ENCODE measurements around the gene KCNA3.

Gene KCNA3

DNA sequence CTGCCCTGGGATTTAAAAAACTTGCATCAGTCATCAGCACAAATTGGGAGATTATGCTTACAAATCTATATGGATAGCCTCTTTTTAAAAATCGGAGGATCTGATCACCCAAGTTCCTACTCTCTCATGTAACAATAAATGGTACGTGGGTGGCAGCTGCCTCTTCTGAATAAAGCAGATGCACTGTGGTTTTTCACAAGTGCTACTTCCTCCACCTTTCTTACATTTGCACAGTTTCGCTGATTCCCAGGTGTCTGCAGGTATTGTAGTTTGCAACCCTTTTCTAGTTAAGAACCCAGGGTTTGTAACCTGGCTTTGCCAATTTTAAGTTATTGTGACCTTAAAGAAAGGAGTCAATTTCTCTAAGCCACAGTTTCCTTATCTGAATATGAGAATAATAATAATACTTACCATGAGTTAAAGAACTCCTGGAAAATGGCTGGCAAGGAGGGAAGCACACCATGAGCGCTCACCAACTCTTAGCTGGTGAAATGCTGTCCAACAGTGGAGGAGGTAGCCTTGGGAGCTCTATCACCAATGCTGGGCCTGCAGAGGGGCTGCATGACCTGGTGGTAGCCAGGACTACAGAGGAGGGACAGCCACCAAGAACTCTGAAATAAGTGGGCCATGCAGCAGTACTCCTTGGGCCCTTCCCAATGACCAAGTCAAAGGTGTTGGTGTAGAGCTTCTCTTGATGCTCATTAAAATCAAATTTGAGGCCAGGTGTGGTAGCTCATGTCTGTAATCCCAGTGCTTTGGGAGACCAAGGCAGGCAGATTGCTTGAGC is 38.4 kb downstream of the KCNA3 start:
- DNase-seq, result no peak

DNA sequence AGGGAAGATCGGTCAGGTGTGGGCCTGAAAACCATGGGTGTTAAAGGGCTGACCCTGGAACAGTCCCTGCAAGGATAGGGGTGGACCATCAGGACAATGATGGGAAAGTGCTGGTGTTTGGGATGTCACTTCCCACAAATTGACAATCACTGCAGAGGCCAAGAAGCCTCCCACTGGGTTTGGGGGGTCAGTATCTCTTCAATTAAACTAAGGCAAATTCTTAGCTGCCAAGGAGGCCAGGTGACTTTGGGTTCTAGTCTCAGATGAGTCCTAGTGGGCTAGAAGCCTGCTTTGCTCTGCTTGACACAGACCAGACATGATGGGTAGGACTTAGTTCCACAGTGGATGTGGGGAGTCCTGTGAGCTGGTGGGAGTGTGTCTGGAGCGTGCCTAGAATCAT is 39.3 kb downstream of the KCNA3 start:
- no peak for DNase-seq

DNA sequence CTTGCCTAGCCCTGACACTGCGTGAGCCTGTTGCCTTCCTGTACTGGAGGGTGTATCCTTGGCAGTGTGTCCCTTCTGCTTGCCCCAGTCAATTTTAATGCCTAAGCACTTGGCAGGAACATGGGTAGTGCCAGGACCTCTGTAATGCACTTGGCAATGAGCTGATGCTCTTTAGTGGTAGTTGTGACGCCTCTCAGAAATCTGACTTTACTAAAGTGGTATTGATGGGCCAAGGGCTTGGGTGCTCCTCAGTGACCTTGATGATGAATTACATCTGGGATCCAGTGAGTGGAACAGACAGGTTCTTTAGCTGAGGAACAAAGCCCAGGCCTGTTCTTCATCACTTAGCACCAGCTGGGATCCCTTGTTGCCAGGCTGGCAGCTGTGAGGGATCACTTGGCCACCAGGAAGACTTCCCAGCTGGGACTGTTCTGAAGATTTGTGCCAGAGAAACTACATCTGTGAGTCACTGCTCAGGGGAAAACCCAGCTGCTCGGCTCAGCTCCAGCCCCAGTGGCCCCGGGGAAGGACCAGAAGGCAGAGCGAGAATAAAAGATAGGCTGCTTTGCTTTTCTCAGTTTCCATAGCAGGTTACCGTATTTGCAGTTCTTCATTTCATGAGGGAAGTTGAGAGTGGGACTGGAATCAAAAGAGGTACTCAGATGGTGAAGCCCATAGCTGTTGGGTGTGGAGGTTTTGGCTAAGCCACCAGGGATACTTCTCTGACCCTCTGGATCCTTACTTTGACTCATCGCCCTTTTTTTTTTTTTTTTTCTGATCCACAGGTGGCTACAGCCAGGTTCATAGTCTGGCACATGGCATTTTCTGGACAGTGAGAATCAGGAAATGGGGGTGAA is 40.1 kb downstream of the KCNA3 start:
- no peak for DNase-seq

DNA sequence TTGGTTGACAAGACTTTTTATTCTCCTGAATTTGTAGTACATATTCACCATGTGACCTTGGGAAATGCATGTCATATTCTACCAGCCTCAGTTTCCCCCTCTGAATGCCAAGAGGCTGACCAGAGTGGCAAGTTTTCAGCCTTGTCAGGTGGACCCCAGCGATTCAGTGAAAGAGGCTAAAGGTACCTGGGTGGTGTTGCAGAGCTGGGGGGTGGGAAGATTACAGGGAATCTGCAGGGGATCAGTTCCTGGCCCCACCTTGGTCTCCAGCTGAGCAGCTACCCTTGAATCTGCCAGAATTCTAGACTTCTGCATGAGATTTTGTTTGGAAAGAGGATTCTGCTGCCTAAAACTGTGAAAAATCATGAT is 40.7 kb downstream of the KCNA3 start:
- DNase-seq, result no peak

DNA sequence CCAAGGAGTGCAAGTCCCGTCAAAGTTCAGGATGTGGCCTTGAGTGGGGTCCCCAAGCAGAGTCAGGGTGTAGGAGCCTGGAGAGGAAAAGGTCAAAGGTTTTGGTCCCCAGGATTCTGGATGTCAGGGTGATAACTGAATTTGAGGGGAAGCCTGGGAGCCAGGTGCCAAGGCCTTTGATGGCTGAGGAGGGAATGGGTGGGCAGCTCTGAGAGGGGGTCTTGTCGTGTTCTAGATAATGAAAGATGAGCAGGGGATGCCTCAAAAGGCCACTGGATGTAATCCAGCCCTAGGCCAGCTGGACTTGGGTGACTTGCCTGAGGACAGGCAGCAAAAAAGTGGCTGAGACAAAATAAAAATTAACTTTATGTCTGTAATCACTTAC is 41.1 kb downstream of the KCNA3 start:
- no peak for DNase-seq

DNA sequence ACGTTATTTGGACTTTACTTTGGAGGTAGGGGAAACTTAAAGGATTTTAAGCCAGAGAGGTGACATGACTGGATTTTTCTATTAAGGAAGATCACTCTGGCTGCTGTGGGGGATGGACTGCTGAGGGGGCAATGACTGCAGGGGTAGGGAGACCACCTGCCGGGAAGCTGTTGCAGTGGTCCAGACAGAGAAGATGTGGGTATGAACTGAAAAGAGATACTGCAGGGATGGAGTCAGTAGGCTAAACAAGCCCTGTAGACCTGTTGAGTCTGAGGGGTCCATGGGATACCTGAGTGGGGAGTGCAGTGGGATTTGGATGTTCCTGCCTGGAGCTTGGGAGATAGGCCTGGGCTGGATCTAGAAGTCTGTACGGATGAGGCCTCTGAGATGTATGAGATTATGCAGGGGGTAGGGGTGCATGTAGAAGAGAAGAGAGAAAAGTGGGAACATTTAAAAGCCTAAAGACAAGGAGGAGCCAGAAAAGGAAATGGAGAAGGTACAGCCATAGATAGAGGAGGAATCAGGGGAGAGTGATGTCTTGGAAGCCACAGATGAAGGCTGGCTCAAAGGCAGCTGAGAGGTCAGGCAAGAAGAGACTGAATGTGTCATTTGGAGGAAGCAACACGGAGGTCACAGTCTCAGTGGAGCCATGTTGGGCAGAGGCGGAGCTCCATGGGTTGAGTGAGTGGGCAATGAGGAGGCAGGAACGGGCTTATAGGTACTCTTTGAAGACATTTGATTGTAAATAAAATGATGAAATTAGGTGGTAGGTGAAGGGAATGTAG is 42.7 kb downstream of the KCNA3 start:
- no peak for DNase-seq

DNA sequence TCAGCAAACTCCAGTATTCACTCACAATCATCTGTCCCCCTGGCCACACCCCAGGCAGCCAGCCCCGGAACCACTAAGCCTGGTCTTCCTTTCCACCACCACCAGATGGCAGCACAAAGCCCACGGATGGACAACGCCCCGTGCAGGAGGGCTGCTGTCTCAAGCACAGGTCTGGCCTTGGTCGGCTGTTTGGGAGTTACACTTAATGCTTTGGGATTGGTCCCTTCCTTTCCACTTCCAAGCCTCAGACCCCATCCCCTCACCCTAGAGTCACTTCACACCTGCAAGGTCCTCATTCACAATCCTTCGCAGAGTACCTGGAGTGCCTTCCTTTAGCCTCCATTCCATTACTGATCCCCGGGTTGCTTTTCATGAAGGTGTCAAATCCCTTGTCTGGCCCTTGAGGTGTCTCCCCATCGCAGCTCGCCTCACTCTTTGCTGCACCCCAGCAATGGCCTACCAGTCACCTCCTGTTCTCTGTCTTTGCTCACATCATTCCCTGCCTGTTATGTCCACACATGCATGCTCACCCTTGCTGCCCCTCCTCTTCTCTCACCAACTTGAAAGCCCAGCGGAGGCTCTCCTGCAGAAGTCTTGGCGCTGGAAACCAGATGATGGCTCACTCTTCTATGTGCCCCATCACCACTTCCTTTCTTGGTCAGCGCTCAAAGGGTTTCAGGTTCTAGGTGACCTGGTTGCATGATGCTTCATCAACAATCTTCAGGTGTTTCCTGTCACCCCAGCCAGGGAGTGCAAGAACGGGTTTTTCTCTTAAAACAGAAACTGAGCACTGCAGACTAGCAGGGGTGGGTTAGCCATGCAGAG is 43.7 kb downstream of the KCNA3 start:
- DNase-seq, result peak; percentile 83

DNA sequence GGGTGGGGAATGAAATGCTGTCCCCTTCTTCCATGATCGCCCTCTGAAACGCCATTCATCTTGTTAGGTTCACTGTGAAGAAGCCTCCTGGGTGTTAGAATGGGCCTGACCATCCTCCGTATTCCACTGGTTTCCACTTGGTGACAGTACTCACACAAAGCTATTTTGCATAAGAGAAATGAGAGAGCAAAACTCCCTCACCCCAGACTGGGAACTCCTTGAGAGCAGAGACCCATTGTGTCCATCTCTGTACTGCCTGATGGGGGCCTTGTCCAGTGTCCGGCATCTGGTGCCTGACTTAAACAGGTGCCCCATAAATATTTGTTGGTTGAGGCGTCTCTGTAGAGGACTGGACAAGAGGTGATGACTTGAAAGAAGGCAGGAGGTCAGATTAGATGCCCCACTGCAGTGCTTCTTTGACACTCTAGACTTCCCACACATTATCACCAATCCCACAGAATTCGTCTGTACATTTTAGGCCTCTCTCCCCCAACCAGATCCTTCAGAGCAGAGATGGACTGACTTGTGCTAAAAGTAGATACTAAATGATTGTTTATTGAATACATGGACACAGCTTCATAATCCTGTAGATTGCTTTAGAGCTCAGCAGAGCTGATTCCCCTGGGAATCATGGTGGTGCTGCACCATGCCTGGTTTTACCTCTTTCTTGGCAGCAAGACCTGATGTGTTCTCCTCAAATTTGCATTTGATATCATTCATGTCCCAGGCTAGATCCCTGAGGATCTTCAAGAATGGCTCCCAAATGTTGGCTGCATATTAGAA is 46.2 kb downstream of the KCNA3 start:
- no peak for DNase-seq

DNA sequence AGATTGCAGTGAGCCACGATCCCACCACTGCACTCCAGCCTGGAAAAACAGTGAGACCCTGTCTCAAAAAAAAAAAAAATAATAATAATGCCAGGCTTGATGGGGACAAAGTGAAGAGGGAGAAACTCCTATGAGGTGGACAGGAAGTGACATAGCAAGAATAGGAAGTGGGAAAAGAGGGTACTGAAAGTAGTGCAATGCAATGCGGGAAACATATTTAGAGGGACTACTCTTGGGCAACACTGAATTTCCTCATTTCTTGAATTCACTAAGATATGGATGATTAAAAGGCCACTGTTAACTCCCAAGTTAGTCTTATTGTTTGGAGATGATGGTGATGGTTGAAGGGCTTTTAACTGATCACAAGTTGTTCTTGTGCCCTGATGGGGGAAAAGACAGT is 47.0 kb downstream of the KCNA3 start:
- no peak for DNase-seq

DNA sequence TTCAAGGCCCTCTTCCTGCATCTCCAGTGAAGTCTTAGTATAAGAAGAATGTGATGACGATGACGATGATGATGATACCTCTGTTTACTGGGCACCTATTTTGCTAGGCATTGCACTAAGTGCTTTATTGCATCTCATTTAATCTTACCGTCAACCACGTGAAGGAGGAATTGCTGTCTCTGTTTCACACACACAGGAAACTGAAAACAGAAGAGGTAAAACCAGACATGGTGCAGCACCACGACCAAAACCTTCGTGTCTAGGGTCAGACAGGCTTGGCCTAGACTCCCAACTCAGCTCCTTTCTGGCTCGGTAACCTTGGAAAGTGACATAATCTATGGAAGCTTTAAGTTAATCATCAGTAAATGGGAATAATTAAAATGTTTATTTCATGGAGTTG is 47.9 kb downstream of the KCNA3 start:
- DNase-seq, result no peak
